IPS-15b (cell line): ENCODE measurements around the gene CEBPG.

ENCODE experiments used
- H3K27me3 ChIP-seq: one replicate; pipeline ENCODE4 v1.6.1; 2013; ENCODE audit warnings: low read length; ENCODE audit not compliant: control insufficient read depth, insufficient read depth
- H3K36me3 ChIP-seq: one replicate; pipeline ENCODE4 v1.6.1; 2013; ENCODE audit warnings: low read length; ENCODE audit not compliant: control insufficient read depth, insufficient read depth
- H3K4me1 ChIP-seq: one replicate; pipeline ENCODE4 v1.6.1; 2013; ENCODE audit warnings: mild to moderate bottlenecking, low read length; ENCODE audit not compliant: control insufficient read depth, insufficient read depth
- H3K4me3 ChIP-seq: one replicate; pipeline ENCODE4 v1.5.1; 2013; ENCODE audit warnings: low read depth, low read length
- H3K9ac ChIP-seq: one replicate; pipeline ENCODE4 v1.6.1; 2013; ENCODE audit warnings: low read depth, mild to moderate bottlenecking, low read length
- H3K9me3 ChIP-seq: one replicate; pipeline ENCODE4 v1.6.1; 2013; ENCODE audit warnings: mild to moderate bottlenecking, low read length; ENCODE audit not compliant: control insufficient read depth, insufficient read depth

The CEBPG gene

GRCh38 chr19:33343301-33343700 lies 30.2 kb upstream of the CEBPG start:
- H3K4me1 ChIP-seq, result no peaks in the 10 kb centered on the region
- H3K27me3 ChIP-seq, result peaks cover 3% of the 10 kb centered on the region
- H3K36me3 ChIP-seq, result no peaks in the 10 kb centered on the region
- no peaks in the 10 kb centered on the region for H3K9me3 ChIP-seq
- H3K4me3 ChIP-seq, result no peak overlapping the region
- H3K9ac ChIP-seq, result no peak overlapping the region

GRCh38 chr19:33343859-33344572 lies 29.5 kb upstream of the CEBPG start:
- H3K4me1 ChIP-seq, result no peaks in the 10 kb centered on the region
- no peaks in the 10 kb centered on the region for H3K9me3 ChIP-seq
- H3K9ac ChIP-seq, result no peak overlapping the region
- no peak overlapping the region for H3K4me3 ChIP-seq
- peaks cover 3% of the 10 kb centered on the region for H3K27me3 ChIP-seq
- no peaks in the 10 kb centered on the region for H3K36me3 ChIP-seq

- Histone ChIP-seq H3K4me1 (no peaks in the 10 kb centered on the region), H3K9me3 (no peaks in the 10 kb centered on the region), H3K9ac (no peak overlapping the region), H3K27me3 (peaks cover 3% of the 10 kb centered on the region), H3K4me3 (no peak overlapping the region), H3K36me3 (no peaks in the 10 kb centered on the region)
Measured at GRCh38 chr19:33344573-33344925, 29.0 kb upstream of the CEBPG start.

GRCh38 chr19:33345163-33345562 lies 28.3 kb upstream of the CEBPG start:
- no peak overlapping the region for H3K4me3 ChIP-seq

GRCh38 chr19:33346665-33347064 lies 26.8 kb upstream of the CEBPG start:
- Histone ChIP-seq H3K4me1 (no peaks in the 10 kb centered on the region), H3K9me3 (no peaks in the 10 kb centered on the region), H3K27me3 (peaks cover 3% of the 10 kb centered on the region), H3K4me3 (no peak overlapping the region), H3K36me3 (no peaks in the 10 kb centered on the region), H3K9ac (no peak overlapping the region)

More at GRCh38 chr19:33345163-33345562, 28.3 kb upstream of the CEBPG start:
- H3K36me3 ChIP-seq, result no peaks in the 10 kb centered on the region
- H3K9me3 ChIP-seq, result no peaks in the 10 kb centered on the region
- no peaks in the 10 kb centered on the region for H3K4me1 ChIP-seq
- no peak overlapping the region for H3K9ac ChIP-seq
- peaks cover 3% of the 10 kb centered on the region for H3K27me3 ChIP-seq

- H3K36me3 ChIP-seq, result no peaks in the 10 kb centered on the region
- no peak overlapping the region for H3K9ac ChIP-seq
- H3K9me3 ChIP-seq, result no peaks in the 10 kb centered on the region
- H3K27me3 ChIP-seq, result peaks cover 3% of the 10 kb centered on the region
- no peak overlapping the region for H3K4me3 ChIP-seq
- H3K4me1 ChIP-seq, result no peaks in the 10 kb centered on the region
Measured at GRCh38 chr19:33347300-33347699, 26.2 kb upstream of the CEBPG start.

- no peaks in the 10 kb centered on the region for H3K9me3 ChIP-seq
- no peaks in the 10 kb centered on the region for H3K4me1 ChIP-seq
- H3K9ac ChIP-seq, result no peak overlapping the region
- H3K27me3 ChIP-seq, result peaks cover 3% of the 10 kb centered on the region
- no peak overlapping the region for H3K4me3 ChIP-seq
- no peaks in the 10 kb centered on the region for H3K36me3 ChIP-seq
Measured at GRCh38 chr19:33348301-33349010, 25.1 kb upstream of the CEBPG start.

GRCh38 chr19:33349319-33350289 lies 23.9 kb upstream of the CEBPG start:
- H3K4me3 ChIP-seq, result no peak overlapping the region
- peaks cover 3% of the 10 kb centered on the region for H3K27me3 ChIP-seq
- H3K9ac ChIP-seq, result no peak overlapping the region
- no peaks in the 10 kb centered on the region for H3K36me3 ChIP-seq
- no peaks in the 10 kb centered on the region for H3K9me3 ChIP-seq
- no peaks in the 10 kb centered on the region for H3K4me1 ChIP-seq

- no peaks in the 10 kb centered on the region for H3K4me1 ChIP-seq
- H3K27me3 ChIP-seq, result no peaks in the 10 kb centered on the region
- H3K4me3 ChIP-seq, result no peak overlapping the region
- no peaks in the 10 kb centered on the region for H3K9me3 ChIP-seq
- H3K9ac ChIP-seq, result no peak overlapping the region
- H3K36me3 ChIP-seq, result no peaks in the 10 kb centered on the region
Measured at GRCh38 chr19:33350538-33351309, 22.8 kb upstream of the CEBPG start.

- H3K36me3 ChIP-seq, result no peaks in the 10 kb centered on the region
- H3K9me3 ChIP-seq, result no peaks in the 10 kb centered on the region
- H3K4me1 ChIP-seq, result no peaks in the 10 kb centered on the region
- no peak overlapping the region for H3K4me3 ChIP-seq
- H3K9ac ChIP-seq, result no peak overlapping the region
- no peaks in the 10 kb centered on the region for H3K27me3 ChIP-seq
Measured at GRCh38 chr19:33355535-33355934, 18.0 kb upstream of the CEBPG start.

GRCh38 chr19:33357556-33357955 lies 16.0 kb upstream of the CEBPG start:
- H3K4me3 ChIP-seq, result no peak overlapping the region
- no peaks in the 10 kb centered on the region for H3K36me3 ChIP-seq
- H3K27me3 ChIP-seq, result no peaks in the 10 kb centered on the region
- H3K4me1 ChIP-seq, result no peaks in the 10 kb centered on the region
- H3K9ac ChIP-seq, result no peak overlapping the region
- H3K9me3 ChIP-seq, result no peaks in the 10 kb centered on the region
